Measurements from ENCODE around the gene KCNG2. TPM values are rescaled to one million over a fixed set of nuclear protein-coding genes. Genes with fewer than 3 reads are reported as not detected.

The KCNG2 gene
- total RNA-seq, 2 experiments from 2014 or later, result not detected

DNA sequence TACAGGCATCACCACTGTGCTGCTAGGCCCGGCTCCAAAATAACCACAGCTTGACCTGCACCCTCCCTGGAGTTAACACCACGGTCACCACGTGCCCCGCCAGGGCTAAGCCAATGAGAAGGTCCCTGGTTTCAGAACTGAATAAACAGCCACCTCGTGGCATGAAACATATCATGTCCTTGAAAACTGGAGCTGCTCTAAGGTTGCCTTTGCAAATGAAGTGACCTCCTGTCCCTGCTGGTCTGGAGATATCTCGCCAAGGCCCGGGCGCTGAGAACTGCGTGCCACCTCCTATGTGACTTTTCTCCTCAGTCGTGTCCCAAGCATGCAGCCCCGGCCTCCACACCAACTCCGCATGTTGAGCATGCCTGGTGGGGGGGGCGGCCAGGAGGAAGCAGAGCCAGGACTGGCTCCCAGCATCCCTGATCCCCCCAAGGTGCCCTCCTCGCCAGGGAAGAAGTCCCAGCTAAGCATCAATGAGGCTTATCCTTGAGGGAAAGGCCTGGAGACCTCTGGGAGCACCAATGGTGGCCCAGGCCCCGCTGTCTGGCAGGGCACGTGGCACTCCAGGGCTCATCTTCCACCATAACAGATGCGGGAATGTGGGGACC is 16.3 kb upstream of the KCNG2 start:
- H3K4me1 ChIP-seq (ENCODE audit: insufficient read depth, low read length, poor library complexity, severe bottlenecking), result no peaks in the 10 kb centered on the region
- POLR2A ChIA-PET, result no interaction called here
- no peaks in the 10 kb centered on the region for H4K20me1 ChIP-seq (ENCODE audit: insufficient read depth, low read length)
- H3K9me2 ChIP-seq (ENCODE audit: insufficient read depth, low read length), result no peaks in the 10 kb centered on the region
- no peaks in the 10 kb centered on the region for H3K79me2 ChIP-seq (ENCODE audit: insufficient read depth, low read depth, low read length)
- BruUV-seq (replicated peaks), result no TSS peak
- H3K9me3 ChIP-seq (ENCODE audit: low read length), result no peaks in the 10 kb centered on the region
- no peak for DNase-seq (ENCODE audit: low spot score)
- H2AFZ ChIP-seq (ENCODE audit: low read length), result no peak overlapping the region
- no peak overlapping the region for H3K4me3 ChIP-seq (ENCODE audit: low read depth, low read length, poor library complexity, severe bottlenecking)
- H3K36me3 ChIP-seq (ENCODE audit: insufficient read depth, low read length), result no peaks in the 10 kb centered on the region
- H3K27ac ChIP-seq (ENCODE audit: low read depth, low read length, poor library complexity, severe bottlenecking), result no peak overlapping the region
- no peak for TF ChIP-seq EZH2phosphoT487 (IDR thresholded peaks at IDR 0.05; ENCODE audit: borderline replicate concordance, low read depth, low read length)
- TF ChIP-seq, protein P1, sequence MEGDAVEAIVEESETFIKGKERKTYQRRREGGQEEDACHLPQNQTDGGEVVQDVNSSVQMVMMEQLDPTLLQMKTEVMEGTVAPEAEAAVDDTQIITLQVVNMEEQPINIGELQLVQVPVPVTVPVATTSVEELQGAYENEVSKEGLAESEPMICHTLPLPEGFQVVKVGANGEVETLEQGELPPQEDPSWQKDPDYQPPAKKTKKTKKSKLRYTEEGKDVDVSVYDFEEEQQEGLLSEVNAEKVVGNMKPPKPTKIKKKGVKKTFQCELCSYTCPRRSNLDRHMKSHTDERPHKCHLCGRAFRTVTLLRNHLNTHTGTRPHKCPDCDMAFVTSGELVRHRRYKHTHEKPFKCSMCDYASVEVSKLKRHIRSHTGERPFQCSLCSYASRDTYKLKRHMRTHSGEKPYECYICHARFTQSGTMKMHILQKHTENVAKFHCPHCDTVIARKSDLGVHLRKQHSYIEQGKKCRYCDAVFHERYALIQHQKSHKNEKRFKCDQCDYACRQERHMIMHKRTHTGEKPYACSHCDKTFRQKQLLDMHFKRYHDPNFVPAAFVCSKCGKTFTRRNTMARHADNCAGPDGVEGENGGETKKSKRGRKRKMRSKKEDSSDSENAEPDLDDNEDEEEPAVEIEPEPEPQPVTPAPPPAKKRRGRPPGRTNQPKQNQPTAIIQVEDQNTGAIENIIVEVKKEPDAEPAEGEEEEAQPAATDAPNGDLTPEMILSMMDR (conservative IDR thresholded peaks at IDR 0.05; ENCODE audit: low read length), result no peak
- CTCF ChIA-PET (ENCODE audit: unreplicated experiment), result no interaction called here
- H3K4me2 ChIP-seq (ENCODE audit: low read length), result no peak overlapping the region
- intact Hi-C loops (cut with micrococcal nuclease; ENCODE audit: unreplicated experiment), result no loop called here

DNA sequence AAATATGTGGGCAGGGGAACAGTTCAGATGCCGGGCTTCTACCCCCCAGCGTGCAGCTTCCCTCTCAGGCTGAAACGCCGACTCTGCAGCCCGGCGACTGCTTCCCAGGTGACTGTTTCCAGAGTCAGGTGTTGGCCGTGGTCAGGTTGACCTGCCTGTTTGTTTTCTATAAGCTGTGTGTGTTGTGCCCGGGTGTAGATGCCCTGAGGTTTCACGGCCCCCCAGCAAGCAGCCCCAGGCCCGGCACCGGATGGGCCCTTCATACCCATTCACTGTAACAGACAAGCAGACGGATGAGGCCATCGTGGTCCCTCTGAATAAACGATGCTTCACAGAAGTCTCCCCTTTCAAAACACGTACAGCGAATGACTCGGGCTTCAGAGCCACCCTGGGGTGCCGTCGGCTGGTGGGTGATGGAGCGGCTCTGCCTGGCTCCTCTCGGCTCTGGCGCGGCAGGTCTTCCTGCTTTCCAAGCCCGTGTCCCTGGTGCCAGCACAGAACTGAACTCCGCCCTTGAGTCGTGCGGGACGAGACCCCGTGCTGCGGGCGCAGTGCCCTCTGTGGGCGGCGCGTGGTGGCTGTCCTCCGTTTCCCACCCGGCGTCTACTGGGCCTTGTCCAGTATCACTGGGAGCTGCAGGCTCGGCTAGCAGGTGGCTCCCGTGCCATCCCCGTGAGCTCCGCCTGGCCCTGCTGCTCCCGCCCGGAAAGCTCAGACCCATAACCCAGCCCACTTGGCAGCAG is 15.0 kb upstream of the KCNG2 start:
- Histone ChIP-seq H3K4me1 (ENCODE audit: insufficient read depth, low read length, poor library complexity, severe bottlenecking) (no peaks in the 10 kb centered on the region), H3K79me2 (ENCODE audit: insufficient read depth, low read depth, low read length) (no peaks in the 10 kb centered on the region), H3K9me3 (ENCODE audit: low read length) (no peaks in the 10 kb centered on the region), H3K36me3 (ENCODE audit: insufficient read depth, low read length) (no peaks in the 10 kb centered on the region), H3K4me2 (ENCODE audit: low read length) (no peak overlapping the region), H2AFZ (ENCODE audit: low read length) (no peak overlapping the region), H3K9me2 (ENCODE audit: insufficient read depth, low read length) (no peaks in the 10 kb centered on the region), H3K27ac (ENCODE audit: low read depth, low read length, poor library complexity, severe bottlenecking) (no peak overlapping the region), H4K20me1 (ENCODE audit: insufficient read depth, low read length) (no peaks in the 10 kb centered on the region), H3K4me3 (ENCODE audit: low read depth, low read length, poor library complexity, severe bottlenecking) (no peak overlapping the region)
- intact Hi-C loops (cut with micrococcal nuclease; ENCODE audit: unreplicated experiment), result no loop called here
- BruUV-seq (replicated peaks), result no TSS peak
- no peak for DNase-seq (ENCODE audit: low spot score)
- CTCF ChIA-PET (ENCODE audit: unreplicated experiment), result interaction anchor here (0.7 kb wide), 1 partner anchor 9 kb away, joined by 3 read pairs; no protein-coding TSS in a partner anchor
- POLR2A ChIA-PET, result no interaction called here
- TF ChIP-seq EZH2phosphoT487 (IDR thresholded peaks at IDR 0.05; ENCODE audit: borderline replicate concordance, low read depth, low read length), result no peak
- TF ChIP-seq, protein P1 (conservative IDR thresholded peaks at IDR 0.05; ENCODE audit: low read length), result no peak

Measured in OCI-LY7 (cell line).